CD4-positive, alpha-beta T cell treated with Interleukin-17A for 4 hours (primary cell): ENCODE data around the gene TAGLN2.

Source experiments
- DNase-seq: peaks from one replicate; pipeline ENCODE4 v3.0.0-alpha.2; 2020; ENCODE audit warnings: mixed read lengths

The TAGLN2 gene

DNA sequence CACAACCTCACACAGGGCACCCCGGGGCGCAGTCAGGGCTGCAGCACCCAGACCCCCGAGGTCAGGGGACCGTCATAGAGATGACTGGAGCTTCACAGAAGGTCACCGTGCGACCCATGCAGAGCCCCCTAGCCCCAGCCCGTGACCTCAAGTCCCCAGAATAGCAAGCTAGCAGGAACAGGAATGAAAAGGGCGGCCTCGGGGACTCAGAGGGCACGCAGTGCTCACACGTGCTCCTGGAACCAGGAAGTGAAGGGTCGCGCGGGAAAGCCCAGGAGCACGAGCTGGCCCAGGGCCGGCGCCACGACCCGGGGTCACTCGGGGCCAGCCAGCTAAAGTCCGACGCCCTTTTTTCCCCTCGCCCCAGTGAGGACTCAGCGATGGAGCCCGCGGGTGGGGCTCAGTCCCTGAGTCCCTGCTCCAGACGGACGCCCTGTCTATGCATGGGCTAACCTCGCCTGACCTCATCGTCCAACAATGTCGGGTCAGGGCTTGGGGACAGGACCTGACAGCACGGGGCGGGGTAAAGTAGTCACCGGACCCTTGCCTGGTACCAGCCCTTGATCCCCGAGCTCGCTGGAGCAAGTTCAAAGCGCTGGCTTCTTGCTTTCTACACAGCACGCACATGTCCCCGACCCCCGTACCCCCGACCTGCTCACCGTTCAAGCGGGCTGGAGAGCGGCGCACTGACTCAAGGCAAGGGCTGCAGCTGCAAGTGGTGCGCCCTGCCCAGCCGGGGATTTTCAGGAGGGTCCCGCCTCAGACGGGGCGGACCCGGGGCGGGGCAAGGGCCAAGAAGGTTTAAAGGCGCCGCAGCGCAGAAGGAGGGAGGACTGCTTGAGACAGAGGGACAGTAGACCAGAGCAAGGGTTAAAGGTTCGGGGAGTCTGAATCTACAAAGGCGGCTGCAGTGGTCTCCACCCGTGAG, at the start of gene TAGLN2:
TAGLN2 (minus strand) TSS at position 717 of the 928 bp plus-strand sequence. CDS start 4,998 bp downstream, outside the sequence.
- DNase-seq = peak; percentile 95

DNA sequence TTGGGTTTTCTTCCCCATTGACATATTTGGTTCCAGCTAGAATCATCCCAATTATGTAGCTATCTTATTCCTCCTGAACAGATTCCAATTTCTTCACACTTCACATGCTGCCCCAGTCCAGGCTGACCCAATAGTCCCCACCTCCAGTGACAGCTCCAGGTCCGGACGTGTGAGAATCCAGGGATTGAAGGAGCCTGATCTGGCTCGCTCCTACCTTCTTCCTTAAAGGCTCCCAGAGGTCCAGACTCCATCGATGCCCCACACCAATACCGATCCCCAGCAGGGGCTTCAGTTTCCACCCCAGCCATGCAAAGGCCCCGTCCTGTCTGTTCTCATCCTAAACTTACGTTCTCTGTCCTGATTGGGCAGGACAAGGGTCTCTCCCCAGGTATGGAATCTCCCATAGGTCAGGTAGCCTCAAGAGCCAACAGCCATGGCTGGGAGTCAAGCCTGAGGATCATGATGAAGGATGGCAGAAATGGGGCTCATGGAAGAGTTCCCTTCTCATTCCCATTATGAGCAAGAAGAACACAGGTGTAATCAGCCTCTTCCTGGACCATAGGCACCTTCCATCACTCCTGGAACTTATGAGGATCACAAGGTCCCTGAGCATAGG, 49.2 kb upstream of the TAGLN2 start:
- no peak for DNase-seq

- no peak for DNase-seq
Observed at GRCh38 chr1:159973350-159973940, 48.1 kb upstream of the TAGLN2 start.

GRCh38 chr1:159972443-159973205, 47.3 kb upstream of the TAGLN2 start:
- no peak for DNase-seq

DNA sequence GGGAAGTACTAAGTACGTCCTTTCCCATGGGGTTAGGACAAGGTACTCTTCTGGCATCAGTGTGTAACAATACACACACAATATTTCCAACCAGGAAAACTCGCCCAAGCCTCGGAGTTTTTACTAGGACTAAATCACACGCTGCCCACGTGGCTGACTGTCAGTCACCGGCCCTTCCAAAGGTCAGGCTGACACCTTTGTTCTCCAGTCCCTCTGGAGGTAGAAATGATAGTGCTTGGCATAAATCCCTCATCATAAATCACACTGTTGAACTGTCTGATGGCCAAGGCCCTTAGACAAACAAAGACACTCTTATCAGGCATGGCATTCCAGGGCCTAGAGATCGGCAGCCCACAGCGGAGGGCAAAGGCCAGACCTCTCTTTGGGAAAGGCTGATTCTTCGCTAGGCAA, 45.6 kb upstream of the TAGLN2 start:
- DNase-seq = no peak

DNA sequence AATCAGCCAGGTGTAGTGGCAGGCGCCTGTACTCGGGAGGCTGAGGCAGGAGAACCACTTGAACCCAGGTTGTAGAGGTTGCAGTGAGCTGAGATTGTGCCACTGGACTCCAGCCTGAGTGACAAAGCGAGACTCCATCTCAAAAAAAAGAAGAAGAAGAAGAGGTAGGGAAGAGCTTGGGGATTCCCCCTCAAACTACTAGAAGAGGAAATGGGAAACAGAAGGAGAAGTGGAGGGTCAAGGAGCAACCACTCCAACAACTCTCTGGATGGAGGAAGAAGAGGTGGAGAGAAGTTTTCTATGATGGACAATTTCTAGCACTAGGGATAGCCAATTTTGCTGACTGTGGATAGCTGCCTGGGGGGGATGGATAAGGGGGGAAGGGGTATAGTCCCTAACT, 43.6 kb upstream of the TAGLN2 start:
- DNase-seq = no peak

DNA sequence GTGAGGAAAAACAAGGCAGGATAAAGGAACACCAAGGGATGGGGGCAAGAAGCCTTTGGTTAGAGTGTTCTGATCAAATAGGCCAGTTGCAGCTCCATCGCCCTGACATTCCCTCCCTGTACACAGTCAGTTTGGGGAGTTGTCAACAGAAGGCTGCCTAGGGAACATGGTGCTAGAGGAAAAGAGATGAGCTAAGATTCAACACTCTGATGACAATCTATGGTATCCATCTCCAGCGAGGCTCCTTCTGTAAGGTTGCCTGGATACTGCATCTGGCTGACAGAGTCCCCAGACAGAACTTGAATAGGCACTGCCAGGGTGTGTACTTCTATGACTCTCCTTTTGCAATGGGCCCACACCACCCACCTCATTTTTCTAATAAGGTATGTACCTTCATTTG, 40.0 kb upstream of the TAGLN2 start:
- no peak for DNase-seq

DNA sequence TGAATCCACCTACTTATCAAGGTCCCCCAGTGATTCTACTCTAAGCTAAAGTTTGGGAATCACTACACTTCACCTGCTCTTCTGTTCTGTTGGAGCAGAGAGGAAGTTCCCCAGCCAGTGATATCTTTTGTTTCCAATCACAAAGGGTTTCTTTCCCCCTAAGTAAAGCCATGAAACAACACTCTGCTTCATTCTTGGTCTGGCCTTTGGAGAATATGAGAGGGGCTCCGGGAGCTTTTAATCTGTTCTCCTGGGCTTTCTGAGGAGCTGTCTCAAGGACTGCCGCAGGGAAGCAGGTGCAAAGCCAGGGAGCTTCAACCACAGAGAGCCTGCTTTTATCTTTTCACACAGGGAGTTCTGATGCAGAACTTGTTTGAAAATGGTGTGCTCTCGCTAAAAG, 38.8 kb upstream of the TAGLN2 start:
- DNase-seq = no peak

GRCh38 chr1:159962176-159962575, 36.9 kb upstream of the TAGLN2 start:
- no peak for DNase-seq

- no peak for DNase-seq
Observed at GRCh38 chr1:159961636-159962035, 36.3 kb upstream of the TAGLN2 start.

GRCh38 chr1:159960721-159961381, 35.5 kb upstream of the TAGLN2 start:
- DNase-seq = no peak

- no peak for DNase-seq
Observed at GRCh38 chr1:159959451-159959850, 34.1 kb upstream of the TAGLN2 start.

DNA sequence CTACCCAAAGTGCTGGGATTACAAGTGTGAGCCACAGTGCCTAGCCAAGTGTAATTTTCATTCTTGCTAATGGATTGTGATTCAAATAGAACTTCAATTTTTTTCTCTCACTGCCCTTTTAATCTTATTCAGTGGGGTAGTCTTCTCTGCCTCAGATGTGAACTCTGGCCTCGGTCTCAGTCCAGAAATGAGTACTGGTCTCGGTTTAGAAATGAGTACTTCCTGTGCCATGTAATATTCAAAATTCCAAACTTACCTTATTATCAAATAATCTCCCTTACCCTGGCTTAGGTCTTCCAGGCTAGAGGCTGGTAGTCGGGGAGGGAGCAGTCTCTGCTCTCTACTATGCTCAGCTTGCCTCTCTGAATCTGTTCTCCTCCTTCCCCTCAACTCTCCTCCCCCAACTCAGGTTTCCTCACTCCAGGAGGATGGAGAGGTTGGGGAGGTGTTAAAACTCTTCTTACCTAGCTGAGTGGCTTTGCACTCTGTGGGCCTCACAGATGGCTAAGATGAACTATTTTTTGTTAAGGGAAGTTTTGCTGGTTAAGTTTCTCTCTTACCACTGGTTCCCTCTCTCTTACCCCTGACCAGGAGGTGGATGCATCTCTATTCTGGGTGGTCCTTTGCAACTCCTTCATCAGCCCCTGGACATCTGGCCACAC, 33.5 kb upstream of the TAGLN2 start:
- DNase-seq = no peak

- DNase-seq = no peak
Observed at GRCh38 chr1:159957824-159958268, 32.5 kb upstream of the TAGLN2 start.

- no peak for DNase-seq
Observed at GRCh38 chr1:159955456-159955855, 30.1 kb upstream of the TAGLN2 start.

- DNase-seq = no peak
Observed at GRCh38 chr1:159953536-159954515, 28.5 kb upstream of the TAGLN2 start, which contains the start of gene SLAMF9. TSS of gene SLAMF9 (minus strand) at chr1:159954237. CDS start at chr1:159954137, 100 bp downstream.

DNA sequence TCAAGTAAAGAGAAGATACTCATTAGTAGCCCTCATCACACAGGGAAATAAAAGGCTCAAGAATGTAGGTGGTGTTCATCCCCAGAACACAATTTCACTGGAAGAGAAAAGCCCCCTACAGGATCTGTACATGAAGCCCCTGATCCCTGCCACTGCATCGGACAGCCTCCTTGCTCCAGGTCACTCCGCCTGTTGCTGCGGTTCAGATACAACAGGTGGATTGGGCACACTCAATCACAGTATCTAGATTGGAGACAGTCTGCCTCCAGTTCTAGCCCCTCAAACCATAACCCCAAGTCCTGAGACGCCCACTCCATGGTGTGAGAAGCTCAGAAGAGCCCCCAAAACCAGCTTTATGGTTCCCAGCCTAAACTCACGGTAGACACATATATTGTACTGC, 27.6 kb upstream of the TAGLN2 start:
- DNase-seq = no peak

DNA sequence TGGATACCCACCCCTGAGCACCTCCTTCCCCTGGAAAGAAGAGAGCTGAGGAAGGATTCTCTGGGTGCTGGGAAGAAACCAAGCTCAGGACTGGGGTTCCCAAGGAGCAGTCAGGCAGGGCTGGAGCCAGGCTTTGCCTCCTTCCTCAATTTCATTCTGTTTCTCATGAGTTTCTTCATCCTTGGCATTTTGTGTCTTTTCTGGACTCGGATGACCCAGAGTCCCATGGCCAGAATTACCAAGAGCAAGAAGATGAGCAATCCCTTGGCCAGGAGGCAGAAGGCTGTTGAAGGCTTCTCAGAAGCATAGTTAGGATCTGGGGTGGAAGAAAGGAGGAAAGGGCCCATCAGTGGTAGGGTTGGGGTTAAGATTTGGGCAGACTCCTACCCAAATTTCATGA, 26.2 kb upstream of the TAGLN2 start:
- no peak for DNase-seq

DNA sequence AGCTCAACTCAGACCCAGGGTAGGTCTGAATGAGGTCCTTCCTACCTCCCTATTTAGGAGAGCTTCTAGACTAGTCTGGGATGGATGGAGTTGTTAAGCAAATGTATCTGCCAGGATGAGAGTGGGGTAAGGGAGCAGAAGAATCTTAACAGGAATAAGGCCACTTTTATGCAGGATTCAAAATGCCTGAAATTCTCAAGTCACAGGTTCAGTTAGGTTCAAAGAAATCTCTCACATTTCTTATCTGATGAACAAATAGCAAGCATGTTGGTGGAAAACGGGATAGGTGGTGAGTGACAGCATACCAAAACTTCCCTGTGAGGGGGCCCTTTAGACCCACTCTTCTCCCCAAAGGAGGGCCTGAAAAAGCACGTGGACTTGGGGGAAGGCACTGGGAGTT, 25.7 kb upstream of the TAGLN2 start:
- DNase-seq = no peak

GRCh38 chr1:159949981-159950381, 24.7 kb upstream of the TAGLN2 start:
- DNase-seq = no peak
